Kidney (tissue), 14 donors: ENCODE data around the gene ZNF345. TPM values are rescaled to one million over a fixed set of nuclear protein-coding genes. Genes with fewer than 3 reads are reported as not detected.

Source experiments
- DNase-seq, 5 donors: peaks; one replicate each; pipeline ENCODE4 v3.0.0-alpha.2; 2013 to 2020
- FAIRE-seq: peaks from 2 replicates; lab custom pipeline; 2012; peaks lifted over from hg19 to GRCh38; lab: Jason Lieb, UNC
- H3K27ac ChIP-seq, 2 donors: one replicate each; pipeline ENCODE4 v1.7.0; 2013; ENCODE audit warnings: low read depth in 2 of 2, low read length in 2 of 2, inconsistent platforms in 1 of 2
- H3K27me3 ChIP-seq: one replicate; pipeline ENCODE4 v1.7.1; 2013; ENCODE audit warnings: low read length, inconsistent platforms; ENCODE audit not compliant: control insufficient read depth, insufficient read depth
- H3K36me3 ChIP-seq, 3 donors: one replicate each; pipeline versions ENCODE4 v1.7.0 to v1.7.1; 2013; ENCODE audit warnings: low read length in 3 of 3, control low read depth in 1 of 3, inconsistent platforms in 1 of 3; ENCODE audit not compliant: insufficient read depth in 3 of 3, control insufficient read depth in 2 of 3
- H3K4me1 ChIP-seq, 3 donors: one replicate each; pipeline versions ENCODE4 v1.7.0 to v1.7.1; 2013; ENCODE audit warnings: low read length in 3 of 3, inconsistent platforms in 1 of 3, low read depth in 1 of 3; ENCODE audit not compliant: control insufficient read depth in 2 of 3, insufficient read depth in 2 of 3
- H3K4me3 ChIP-seq, 3 donors: one replicate each; pipeline versions ENCODE4 v1.7.0 to v1.8.1; 2013; ENCODE audit warnings: low read length in 3 of 3, control low read depth in 1 of 3, inconsistent platforms in 1 of 3
- H3K9ac ChIP-seq, 3 donors: one replicate each; pipeline versions ENCODE4 v1.7.0 to v1.7.1; 2013; ENCODE audit warnings: low read length in 3 of 3, control low read depth in 1 of 3, inconsistent platforms in 1 of 3
- H3K9me3 ChIP-seq, 3 donors: one replicate each; pipeline versions ENCODE4 v1.7.0 to v1.7.1; 2013; ENCODE audit warnings: low read length in 3 of 3, control low read depth in 1 of 3, inconsistent platforms in 1 of 3; ENCODE audit not compliant: control insufficient read depth in 2 of 3, insufficient read depth in 1 of 3
- CTCF ChIP-seq: IDR thresholded peaks from 3 replicates; pipeline ENCODE4 v1.5.1; 2012; ENCODE audit warnings: mild to moderate bottlenecking, moderate library complexity, borderline replicate concordance; ENCODE audit not compliant: insufficient read depth; ENCODE audit errors: extremely low read depth
- intact Hi-C: fragments of 100-400 bp; cut with DNase I; formaldehyde crosslinking; loops from one replicate; pipeline ENCODE4 v1.11.1; 2022
- polyA plus RNA-seq: library from polyadenylated mRNA; stranded (reverse); fragments of 350-450 nt; fragmentation: Illumina TruSeq; extraction: RNeasy Lipid Tissue Mini Kit (QIAGEN cat#74804); gene quantifications from one replicate; pipeline ENCODE4 v1.2.3, GENCODE V29; 2014; ENCODE audit warnings: low read depth, low replicate concordance; ENCODE audit not compliant: insufficient read depth
- total RNA-seq: library from RNA; stranded (reverse); fragmentation: NEBNext Ultra II Directional; extraction: Animal tissue kit (Norgen Biotek cat#: 25700); gene quantifications from one replicate; pipeline ENCODE4 v1.2.1, GENCODE V29; 2021
- donor health status: control.
- donor health status: control.
- donor health status: control.
- donor health status: control.
- donor health status: control.
- donor health status: DM: yes; HTN: yes; CAD: no.
- donor health status: Normal renal cell carcinoma (clear cell type).

ZNF345 gene
- total and polyA plus RNA-seq, 2 donors from 2014 or later = 2.0 to 8.5 TPM

- H3K27me3 ChIP-seq = no peaks in the 10 kb centered on the region
- no peak overlapping the region for H3K4me3 ChIP-seq
- H3K9ac ChIP-seq = no peak overlapping the region
- no peak for DNase-seq
- peaks cover 0 to 11% (median 5%) of the 10 kb centered on the region in 3 donors for H3K36me3 ChIP-seq
- TF ChIP-seq CTCF = no peak
- H3K4me1 ChIP-seq = peaks cover 0 to 8% (median 2%) of the 10 kb centered on the region in 3 donors
- H3K27ac ChIP-seq = no peak overlapping the region
- intact Hi-C loops = no loop called here
- no peaks in the 10 kb centered on the region for H3K9me3 ChIP-seq
- FAIRE-seq = no peak
Measured at GRCh38 chr19:36918090-36918489, 67.4 kb downstream of the ZNF345 start.

Other genes starting within 250 kb of the ZNF345 start
- 11.0 TPM for gene ZNF382, start 245.6 kb upstream of the ZNF345 start, total RNA-seq
- gene ZNF382, start 245.6 kb upstream of the ZNF345 start, polyA plus RNA-seq = 1.8 TPM
- 11.8 TPM for gene ZNF461, start 184.0 kb upstream of the ZNF345 start, total RNA-seq
- gene ZNF461, start 184.0 kb upstream of the ZNF345 start, polyA plus RNA-seq = 3.2 TPM
- 9.8 TPM for gene ZNF567, start 163.3 kb upstream of the ZNF345 start, total RNA-seq
- gene ZNF567, start 163.3 kb upstream of the ZNF345 start, polyA plus RNA-seq = 4.0 TPM
- gene ZNF850, start 78.1 kb upstream of the ZNF345 start, total RNA-seq = 4.2 TPM
- 0.09 TPM for gene ZNF850, start 78.1 kb upstream of the ZNF345 start, polyA plus RNA-seq
- gene ZNF790, start 12.5 kb upstream of the ZNF345 start, total RNA-seq = 9.5 TPM
- gene ZNF790, start 12.5 kb upstream of the ZNF345 start, polyA plus RNA-seq = 4.6 TPM
- 4.4 TPM for gene ZNF829, start 65.4 kb downstream of the ZNF345 start, total RNA-seq
- 1.2 TPM for gene ZNF829, start 65.4 kb downstream of the ZNF345 start, polyA plus RNA-seq
- 13.1 TPM for gene ZNF568, start 65.5 kb downstream of the ZNF345 start, total RNA-seq
- gene ZNF568, start 65.5 kb downstream of the ZNF345 start, polyA plus RNA-seq = 6.5 TPM
- gene ZNF420, start 227.6 kb downstream of the ZNF345 start, total RNA-seq = 11.9 TPM
- gene ZNF420, start 227.6 kb downstream of the ZNF345 start, polyA plus RNA-seq = 5.9 TPM